ENCODE measurements around the gene SCAMP2.
A peak's percentile ranks its signal among the peaks of the same experiment; 100 is the strongest.

The SCAMP2 gene

GRCh38 chr15:74858369-74858740 lies 14.8 kb downstream of the SCAMP2 start:
- H3K27ac ChIP-seq, result peak overlapping the region; percentile 11; the same call in 1 of the 2 replicates
- H3K4me3 ChIP-seq, result no peak overlapping the region
- TF ChIP-seq FOXP2 (optimal IDR thresholded peaks at IDR 0.05; ENCODE audit: control extremely low read depth, extremely low read length, insufficient read depth) (no peak), EZH2 (IDR thresholded peaks at IDR 0.05) (no peak), POLR2AphosphoS5 (IDR thresholded peaks at IDR 0.05; ENCODE audit: borderline replicate concordance, low read depth, low read length) (no peak)
- no peaks in the 10 kb centered on the region for H3K9me3 ChIP-seq (ENCODE audit: low read depth, low read length)
- H3K9ac ChIP-seq (ENCODE audit: insufficient read length), result no peak overlapping the region
- H3K36me3 ChIP-seq (ENCODE audit: insufficient read depth, low read length), result peaks cover 12% of the 10 kb centered on the region; the same call in 1 of the 2 replicates
- DNase-seq (ENCODE audit: low read depth, low spot score), result no peak

- no peak for TF ChIP-seq FOXP2 (optimal IDR thresholded peaks at IDR 0.05; ENCODE audit: control extremely low read depth, extremely low read length, insufficient read depth)
- no peak for TF ChIP-seq POLR2AphosphoS5 (IDR thresholded peaks at IDR 0.05; ENCODE audit: borderline replicate concordance, low read depth, low read length)
- no peak for TF ChIP-seq EZH2 (IDR thresholded peaks at IDR 0.05)
- H3K9ac ChIP-seq (ENCODE audit: insufficient read length), result no peak overlapping the region
- H3K4me3 ChIP-seq, result no peak overlapping the region
- DNase-seq (ENCODE audit: low read depth, low spot score), result no peak
- peaks cover 17% of the 10 kb centered on the region; the same call in 1 of the 2 replicates for H3K36me3 ChIP-seq (ENCODE audit: insufficient read depth, low read length)
- 0 out of 2 replicates have a peak overlapping the region, but pooled peaks have one; percentile 13 for H3K27ac ChIP-seq
- no peaks in the 10 kb centered on the region for H3K9me3 ChIP-seq (ENCODE audit: low read depth, low read length)
Measured at GRCh38 chr15:74857671-74858368, 15.3 kb downstream of the SCAMP2 start.

- Histone ChIP-seq H3K4me3 (no peak overlapping the region), H3K9ac (ENCODE audit: insufficient read length) (no peak overlapping the region), H3K9me3 (ENCODE audit: low read depth, low read length) (no peaks in the 10 kb centered on the region), H3K36me3 (ENCODE audit: insufficient read depth, low read length) (peaks cover 22% of the 10 kb centered on the region; the same call in 1 of the 2 replicates), H3K27ac (no peak overlapping the region)
- TF ChIP-seq EZH2 (IDR thresholded peaks at IDR 0.05) (no peak), FOXP2 (optimal IDR thresholded peaks at IDR 0.05; ENCODE audit: control extremely low read depth, extremely low read length, insufficient read depth) (no peak), POLR2AphosphoS5 (IDR thresholded peaks at IDR 0.05; ENCODE audit: borderline replicate concordance, low read depth, low read length) (no peak)
- DNase-seq (ENCODE audit: low read depth, low spot score), result no peak
Measured at GRCh38 chr15:74857082-74857655, 16.0 kb downstream of the SCAMP2 start.

DNA sequence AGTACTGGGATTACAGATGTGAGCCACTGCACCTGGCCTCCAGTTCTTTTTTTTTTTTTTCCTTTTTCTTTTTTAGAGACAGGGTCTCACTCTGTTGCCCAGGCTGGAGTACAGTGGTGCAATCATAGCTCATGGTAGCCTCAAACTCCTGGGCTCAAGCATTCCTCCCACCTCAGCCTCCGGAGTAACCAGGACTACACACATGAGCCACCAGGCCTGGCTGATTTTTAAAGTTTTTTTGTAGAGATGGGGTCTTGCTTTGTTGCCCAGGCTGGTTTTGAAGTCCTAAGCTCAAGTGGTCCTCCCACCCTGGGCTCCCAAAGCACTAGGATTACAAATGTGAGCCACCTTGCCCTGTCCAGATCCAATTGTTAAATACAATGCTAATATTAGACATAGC lies 16.6 kb downstream of the SCAMP2 start:
- Histone ChIP-seq H3K9me3 (ENCODE audit: low read depth, low read length) (no peaks in the 10 kb centered on the region), H3K27ac (no peak overlapping the region), H3K4me3 (no peak overlapping the region), H3K36me3 (ENCODE audit: insufficient read depth, low read length) (peaks cover 28% of the 10 kb centered on the region; the same call in 1 of the 2 replicates), H3K9ac (ENCODE audit: insufficient read length) (no peak overlapping the region)
- DNase-seq (ENCODE audit: low read depth, low spot score), result no peak
- TF ChIP-seq FOXP2 (optimal IDR thresholded peaks at IDR 0.05; ENCODE audit: control extremely low read depth, extremely low read length, insufficient read depth) (no peak), EZH2 (IDR thresholded peaks at IDR 0.05) (no peak), POLR2AphosphoS5 (IDR thresholded peaks at IDR 0.05; ENCODE audit: borderline replicate concordance, low read depth, low read length) (no peak)

DNA sequence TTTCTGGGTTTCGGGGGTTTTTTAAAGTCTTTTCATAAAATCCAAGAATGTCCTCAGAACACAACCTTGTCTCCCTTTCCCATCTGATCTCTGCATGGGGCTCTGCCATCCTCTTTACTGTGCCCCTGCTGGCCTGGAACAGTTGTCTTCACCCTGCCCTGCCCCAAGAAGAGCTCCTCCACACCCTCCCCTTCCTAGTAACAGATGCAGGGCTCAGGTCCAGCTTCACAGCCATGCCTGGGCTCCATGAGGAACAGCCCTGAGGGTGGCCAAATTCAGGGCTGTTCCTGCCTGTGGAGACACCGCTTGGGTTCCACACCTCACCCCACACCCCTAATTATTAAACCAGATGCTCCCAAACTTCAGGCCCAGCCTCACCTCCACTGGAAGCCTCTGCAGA lies 17.3 kb downstream of the SCAMP2 start:
- no peaks in the 10 kb centered on the region for H3K9me3 ChIP-seq (ENCODE audit: low read depth, low read length)
- H3K27ac ChIP-seq, result no peak overlapping the region
- H3K36me3 ChIP-seq (ENCODE audit: insufficient read depth, low read length), result peaks cover 35% of the 10 kb centered on the region; the same call in 1 of the 2 replicates
- H3K4me3 ChIP-seq, result no peak overlapping the region
- TF ChIP-seq FOXP2 (optimal IDR thresholded peaks at IDR 0.05; ENCODE audit: control extremely low read depth, extremely low read length, insufficient read depth), result no peak
- TF ChIP-seq EZH2 (IDR thresholded peaks at IDR 0.05), result no peak
- TF ChIP-seq POLR2AphosphoS5 (IDR thresholded peaks at IDR 0.05; ENCODE audit: borderline replicate concordance, low read depth, low read length), result no peak
- DNase-seq (ENCODE audit: low read depth, low spot score), result no peak
- no peak overlapping the region for H3K9ac ChIP-seq (ENCODE audit: insufficient read length)

GRCh38 chr15:74854453-74855022 lies 18.6 kb downstream of the SCAMP2 start:
- no peaks in the 10 kb centered on the region for H3K9me3 ChIP-seq (ENCODE audit: low read depth, low read length)
- H3K27ac ChIP-seq, result no peak overlapping the region
- DNase-seq (ENCODE audit: low read depth, low spot score), result no peak
- H3K9ac ChIP-seq (ENCODE audit: insufficient read length), result no peak overlapping the region
- TF ChIP-seq POLR2AphosphoS5 (IDR thresholded peaks at IDR 0.05; ENCODE audit: borderline replicate concordance, low read depth, low read length) (no peak), EZH2 (IDR thresholded peaks at IDR 0.05) (no peak), FOXP2 (optimal IDR thresholded peaks at IDR 0.05; ENCODE audit: control extremely low read depth, extremely low read length, insufficient read depth) (no peak)
- H3K36me3 ChIP-seq (ENCODE audit: insufficient read depth, low read length), result peaks cover 47% of the 10 kb centered on the region; the same call in 1 of the 2 replicates
- H3K4me3 ChIP-seq, result no peak overlapping the region

GRCh38 chr15:74851960-74852359 lies 21.2 kb downstream of the SCAMP2 start:
- TF ChIP-seq EZH2 (IDR thresholded peaks at IDR 0.05) (no peak), FOXP2 (optimal IDR thresholded peaks at IDR 0.05; ENCODE audit: control extremely low read depth, extremely low read length, insufficient read depth) (no peak), POLR2AphosphoS5 (IDR thresholded peaks at IDR 0.05; ENCODE audit: borderline replicate concordance, low read depth, low read length) (no peak)
- no peak for DNase-seq (ENCODE audit: low read depth, low spot score)
- Histone ChIP-seq H3K36me3 (ENCODE audit: insufficient read depth, low read length) (peaks cover 56% of the 10 kb centered on the region; the same call in 1 of the 2 replicates), H3K9me3 (ENCODE audit: low read depth, low read length) (no peaks in the 10 kb centered on the region), H3K27ac (no peak overlapping the region), H3K4me3 (no peak overlapping the region), H3K9ac (ENCODE audit: insufficient read length) (no peak overlapping the region)

DNA sequence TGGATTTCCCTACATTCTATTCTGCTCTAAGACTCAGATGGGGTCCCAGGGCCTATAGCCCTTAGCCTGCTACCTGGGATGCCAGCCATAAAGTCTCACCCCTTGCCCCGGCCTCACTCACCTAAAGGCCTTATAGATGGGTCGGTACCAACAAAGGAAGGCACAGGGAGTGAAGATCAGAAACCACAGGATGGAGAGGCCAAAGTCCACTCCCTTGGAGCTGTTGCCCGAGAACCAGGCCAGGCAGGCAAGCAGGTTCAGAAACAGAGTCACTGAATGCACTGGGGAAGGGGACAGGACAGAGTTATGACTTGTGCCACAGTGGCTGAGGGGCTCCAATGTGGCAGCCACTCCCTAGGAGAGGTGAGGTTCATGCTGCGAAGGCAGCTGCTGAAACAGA lies 22.8 kb downstream of the SCAMP2 start:
- no peaks in the 10 kb centered on the region for H3K9me3 ChIP-seq (ENCODE audit: low read depth, low read length)
- H3K4me3 ChIP-seq, result no peak overlapping the region
- no peak overlapping the region for H3K9ac ChIP-seq (ENCODE audit: insufficient read length)
- H3K36me3 ChIP-seq (ENCODE audit: insufficient read depth, low read length), result peaks cover 56% of the 10 kb centered on the region; the same call in 1 of the 2 replicates
- TF ChIP-seq FOXP2 (optimal IDR thresholded peaks at IDR 0.05; ENCODE audit: control extremely low read depth, extremely low read length, insufficient read depth) (no peak), POLR2AphosphoS5 (IDR thresholded peaks at IDR 0.05; ENCODE audit: borderline replicate concordance, low read depth, low read length) (no peak), EZH2 (IDR thresholded peaks at IDR 0.05) (no peak)
- no peak overlapping the region for H3K27ac ChIP-seq
- no peak for DNase-seq (ENCODE audit: low read depth, low spot score)

All from SK-N-MC (cell line).